ENCODE results near the gene NEDD4L. TPM values are rescaled to one million over a fixed set of nuclear protein-coding genes. Genes with fewer than 3 reads are reported as not detected.

The NEDD4L gene
- total and polyA plus RNA-seq, 10 of the 15 experiments (the other 5 are each of a cell fraction or from before 2014, with no cell fraction given) = 7.4 to 24.0 (median 17.7) TPM

- Histone ChIP-seq H3K27ac (ENCODE audit: control insufficient read depth, insufficient read depth) (no peak overlapping the region), H3K9me3 (replicated peaks; ENCODE audit: control insufficient read depth, insufficient read depth, low read length) (no peaks in the 10 kb centered on the region), H4K20me1 (ENCODE audit: control insufficient read depth, insufficient read depth) (no peaks in the 10 kb centered on the region), H3K27me3 (replicated peaks in 1 of 2; ENCODE audit: control insufficient read depth in 2 of 2, insufficient read depth in 2 of 2, low read length in 1 of 2) (no peaks in the 10 kb centered on the region; a peak in 1 of 4 replicates), H3K79me2 (ENCODE audit: control insufficient read depth, insufficient read depth, low read length) (no peaks in the 10 kb centered on the region), H3K9ac (ENCODE audit: control insufficient read depth, insufficient read depth, low read length) (no peak overlapping the region), H2AFZ (ENCODE audit: control insufficient read depth, low read depth, low read length) (no peak overlapping the region), H3K4me2 (ENCODE audit: control insufficient read depth, insufficient read depth) (no peak overlapping the region), H3K4me1 (ENCODE audit: control insufficient read depth, insufficient read depth, low read length) (no peaks in the 10 kb centered on the region), H3K36me3 (ENCODE audit: control insufficient read depth in 2 of 2, insufficient read depth in 2 of 2, low read length in 1 of 2) (no peaks in the 10 kb centered on the region), H3K4me3 (no peak overlapping the region)
- ATAC-seq (no peak), DNase-seq (ENCODE audit: low read depth, low spot score) (no peak), FAIRE-seq (no peak)
- SMC1A ChIA-PET (ENCODE audit: uncharacterized antibody, unreplicated experiment) = no interaction called here
- BruUV-seq (replicated peaks) = no TSS peak
- CTCF ChIA-PET = no interaction called here
- intact Hi-C loops (cut with micrococcal nuclease; ENCODE audit: unreplicated experiment) = no loop called here
- in situ Hi-C loops (cut with MboI) = no loop called here
- TF ChIP-seq USF1 (IDR thresholded peaks at IDR 0.05; ENCODE audit: borderline replicate concordance, extremely low read length, insufficient read depth, low read depth, low read length) (no peak), SMAD1 (IDR thresholded peaks at IDR 0.05; ENCODE audit: low read depth, partially characterized antibody) (no peak), RCOR1 (conservative IDR thresholded peaks at IDR 0.05; ENCODE audit: low read depth, low read length) (no peak), HDAC6 (IDR thresholded peaks at IDR 0.05; ENCODE audit: unreplicated experiment) (no peak), BRCA1 (IDR thresholded peaks at IDR 0.05; ENCODE audit: low read depth, low read length) (no peak), PML (IDR thresholded peaks at IDR 0.05; ENCODE audit: low read length) (no peak), ZNF217 (IDR thresholded peaks at IDR 0.05) (no peak), NR2C2 (IDR thresholded peaks at IDR 0.05; ENCODE audit: borderline replicate concordance, control insufficient read depth, insufficient read length, low read depth) (no peak), MTA3 (IDR thresholded peaks at IDR 0.05; ENCODE audit: borderline replicate concordance, low read length) (no peak)
- TF ChIP-seq, protein P1, sequence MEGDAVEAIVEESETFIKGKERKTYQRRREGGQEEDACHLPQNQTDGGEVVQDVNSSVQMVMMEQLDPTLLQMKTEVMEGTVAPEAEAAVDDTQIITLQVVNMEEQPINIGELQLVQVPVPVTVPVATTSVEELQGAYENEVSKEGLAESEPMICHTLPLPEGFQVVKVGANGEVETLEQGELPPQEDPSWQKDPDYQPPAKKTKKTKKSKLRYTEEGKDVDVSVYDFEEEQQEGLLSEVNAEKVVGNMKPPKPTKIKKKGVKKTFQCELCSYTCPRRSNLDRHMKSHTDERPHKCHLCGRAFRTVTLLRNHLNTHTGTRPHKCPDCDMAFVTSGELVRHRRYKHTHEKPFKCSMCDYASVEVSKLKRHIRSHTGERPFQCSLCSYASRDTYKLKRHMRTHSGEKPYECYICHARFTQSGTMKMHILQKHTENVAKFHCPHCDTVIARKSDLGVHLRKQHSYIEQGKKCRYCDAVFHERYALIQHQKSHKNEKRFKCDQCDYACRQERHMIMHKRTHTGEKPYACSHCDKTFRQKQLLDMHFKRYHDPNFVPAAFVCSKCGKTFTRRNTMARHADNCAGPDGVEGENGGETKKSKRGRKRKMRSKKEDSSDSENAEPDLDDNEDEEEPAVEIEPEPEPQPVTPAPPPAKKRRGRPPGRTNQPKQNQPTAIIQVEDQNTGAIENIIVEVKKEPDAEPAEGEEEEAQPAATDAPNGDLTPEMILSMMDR (IDR thresholded peaks at IDR 0.05 in 2 of 3, conservative IDR thresholded peaks at IDR 0.05 in 1 of 3; ENCODE audit: control insufficient read depth in 2 of 3, extremely low read depth in 1 of 3, insufficient read depth in 1 of 3, low read depth in 3 of 3, low read length in 3 of 3) = no peak
- TF ChIP-seq, protein P2, sequence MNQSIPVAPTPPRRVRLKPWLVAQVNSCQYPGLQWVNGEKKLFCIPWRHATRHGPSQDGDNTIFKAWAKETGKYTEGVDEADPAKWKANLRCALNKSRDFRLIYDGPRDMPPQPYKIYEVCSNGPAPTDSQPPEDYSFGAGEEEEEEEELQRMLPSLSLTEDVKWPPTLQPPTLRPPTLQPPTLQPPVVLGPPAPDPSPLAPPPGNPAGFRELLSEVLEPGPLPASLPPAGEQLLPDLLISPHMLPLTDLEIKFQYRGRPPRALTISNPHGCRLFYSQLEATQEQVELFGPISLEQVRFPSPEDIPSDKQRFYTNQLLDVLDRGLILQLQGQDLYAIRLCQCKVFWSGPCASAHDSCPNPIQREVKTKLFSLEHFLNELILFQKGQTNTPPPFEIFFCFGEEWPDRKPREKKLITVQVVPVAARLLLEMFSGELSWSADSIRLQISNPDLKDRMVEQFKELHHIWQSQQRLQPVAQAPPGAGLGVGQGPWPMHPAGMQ (IDR thresholded peaks at IDR 0.05; ENCODE audit: borderline replicate concordance) = no peak
- POLR2A ChIA-PET = no interaction called here
- WGBS (ENCODE audit: insufficient coverage, insufficient replicate concordance, low lambda C conversion rate, missing lambda C conversion rate) = 0% methylated on average over 3 of the region's 3 CpGs
- RAD21 ChIA-PET (ENCODE audit: unreplicated experiment) = no interaction called here
These were observed 38.0 kb upstream of the NEDD4L start for GRCh38 chr18:58005885-58006523.
